GM18519 (cell line): Measurements from ENCODE around the gene AATF.

ENCODE experiments used
- ATAC-seq: cut with Tn5 transposase; IDR thresholded peaks from one replicate; pipeline ENCODE4 v1.9.1; 2021; ENCODE audit warnings: mild to moderate bottlenecking, moderate library complexity; ENCODE audit not compliant: unreplicated experiment, low FRiP score

Gene AATF

GRCh38 chr17:36948717-36949460 lies at the start of gene AATF:
AATF (plus strand) TSS chr17:36948954; CDS start chr17:36949126, 172 bp downstream.
- ATAC-seq: peak; percentile 72

- no peak for ATAC-seq
Measured at GRCh38 chr17:36899250-36900159, 49.2 kb upstream of the AATF start.

- ATAC-seq: no peak
Measured at GRCh38 chr17:36900160-36900512, 48.6 kb upstream of the AATF start.

- ATAC-seq: no peak
Measured at GRCh38 chr17:36901506-36901905, 47.2 kb upstream of the AATF start.

- no peak for ATAC-seq
Measured at GRCh38 chr17:36907407-36907806, 41.3 kb upstream of the AATF start.

- no peak for ATAC-seq
Measured at GRCh38 chr17:36910513-36910912, 38.2 kb upstream of the AATF start.

- no peak for ATAC-seq
Measured at GRCh38 chr17:36911001-36911400, 37.8 kb upstream of the AATF start.

GRCh38 chr17:36913132-36913531 lies 35.6 kb upstream of the AATF start:
- no peak for ATAC-seq

GRCh38 chr17:36918211-36918691 lies 30.5 kb upstream of the AATF start:
- no peak for ATAC-seq

GRCh38 chr17:36919407-36919968 lies 29.3 kb upstream of the AATF start:
- no peak for ATAC-seq

GRCh38 chr17:36920032-36921005 lies 28.4 kb upstream of the AATF start:
- ATAC-seq: no peak

GRCh38 chr17:36921095-36921851 lies 27.5 kb upstream of the AATF start:
- no peak for ATAC-seq

GRCh38 chr17:36922175-36922574 lies 26.6 kb upstream of the AATF start:
- no peak for ATAC-seq

- no peak for ATAC-seq
Measured at GRCh38 chr17:36923814-36924221, 24.9 kb upstream of the AATF start.

- no peak for ATAC-seq
Measured at GRCh38 chr17:36926226-36926625, 22.5 kb upstream of the AATF start.

- no peak for ATAC-seq
Measured at GRCh38 chr17:36926701-36927100, 22.1 kb upstream of the AATF start.

GRCh38 chr17:36928471-36929345 lies 20.0 kb upstream of the AATF start:
- no peak for ATAC-seq

- ATAC-seq: no peak
Measured at GRCh38 chr17:36929851-36930582, 18.7 kb upstream of the AATF start.
